SW480 (cell line): Measurements from ENCODE around the gene SPAM1.
"Not testable (repeated sequence)": the region's sequence is repeated elsewhere in the genome, so short reads cannot be mapped to it uniquely, and the experiment has no call there.

ENCODE experiments used
- DNase-seq: peaks from one replicate; pipeline ENCODE4 v3.0.0-alpha.2; 2016; ENCODE audit warnings: low spot score

The SPAM1 gene

GRCh38 chr7:123948136-123948535, 23.1 kb downstream of the SPAM1 start:
- DNase-seq = no peak

DNA sequence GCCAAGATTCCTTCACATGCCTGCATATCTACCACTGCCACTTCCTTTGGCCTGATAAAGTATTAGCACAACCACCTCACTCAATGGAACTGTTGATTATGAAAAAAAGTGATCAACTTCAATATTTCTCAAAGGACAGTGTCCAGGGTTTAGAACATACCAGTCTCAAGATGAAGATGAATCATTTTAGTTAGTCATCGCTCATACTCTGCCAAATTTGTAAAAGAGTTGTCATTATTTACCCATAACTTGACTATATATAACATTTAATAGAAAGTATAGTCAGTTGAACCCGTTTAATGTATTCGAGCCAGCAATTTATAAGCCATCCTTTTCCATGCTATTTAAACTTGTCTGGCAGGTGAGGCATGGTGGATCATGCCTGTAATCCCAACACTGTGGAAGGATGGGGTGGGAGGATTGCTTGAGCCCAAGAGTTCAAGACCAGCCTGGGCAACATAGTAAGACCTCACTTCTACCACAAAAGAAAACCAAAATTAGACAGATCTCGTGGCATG, 33.2 kb downstream of the SPAM1 start:
- DNase-seq = no peak

GRCh38 chr7:123961771-123962170, 36.7 kb downstream of the SPAM1 start:
- DNase-seq = no peak

- no peak for DNase-seq
These were observed 41.9 kb downstream of the SPAM1 start for GRCh38 chr7:123966936-123967335.

DNA sequence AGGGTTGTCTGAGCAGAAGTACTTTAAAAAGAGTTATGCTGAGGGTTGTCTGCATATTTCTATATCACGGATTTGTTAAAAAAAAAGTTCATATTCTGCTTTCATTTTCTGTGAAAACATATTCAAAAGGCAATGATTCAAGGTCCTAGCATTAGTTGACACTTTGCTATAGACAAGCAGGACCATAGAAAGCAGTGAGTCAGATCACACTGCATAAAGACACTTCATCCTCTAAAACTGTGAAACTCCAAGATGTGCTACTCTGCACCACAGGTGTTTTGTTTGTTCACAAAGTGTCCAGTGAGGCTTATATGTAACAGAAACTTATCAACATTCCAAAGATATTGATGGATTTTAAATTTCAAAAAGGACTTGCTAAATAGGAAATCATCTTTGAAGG, 47.0 kb downstream of the SPAM1 start:
- DNase-seq = no peak

GRCh38 chr7:123972831-123973230, 47.8 kb downstream of the SPAM1 start:
- no peak for DNase-seq

- DNase-seq = no peak
These were observed 49.4 kb downstream of the SPAM1 start for GRCh38 chr7:123974326-123974908.

DNA sequence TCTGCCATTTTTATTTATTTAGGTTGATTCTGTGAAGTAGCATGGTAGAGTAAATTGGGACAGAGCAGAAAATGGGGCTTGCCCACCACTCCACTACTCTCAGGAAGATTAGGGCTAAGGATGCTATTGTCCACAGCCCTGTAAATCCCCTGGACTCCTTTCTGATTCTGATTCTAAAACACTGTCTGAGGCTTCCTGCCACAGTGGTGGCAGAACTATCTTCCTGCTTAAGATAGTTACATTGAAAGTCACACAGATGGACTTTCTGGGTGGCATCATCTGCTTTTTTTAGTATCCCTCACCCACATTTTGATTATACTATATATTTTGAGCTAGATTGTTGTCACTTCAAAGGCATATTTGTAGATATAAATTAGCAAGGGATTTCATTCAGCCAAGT, 50.0 kb downstream of the SPAM1 start:
- DNase-seq = no peak

DNA sequence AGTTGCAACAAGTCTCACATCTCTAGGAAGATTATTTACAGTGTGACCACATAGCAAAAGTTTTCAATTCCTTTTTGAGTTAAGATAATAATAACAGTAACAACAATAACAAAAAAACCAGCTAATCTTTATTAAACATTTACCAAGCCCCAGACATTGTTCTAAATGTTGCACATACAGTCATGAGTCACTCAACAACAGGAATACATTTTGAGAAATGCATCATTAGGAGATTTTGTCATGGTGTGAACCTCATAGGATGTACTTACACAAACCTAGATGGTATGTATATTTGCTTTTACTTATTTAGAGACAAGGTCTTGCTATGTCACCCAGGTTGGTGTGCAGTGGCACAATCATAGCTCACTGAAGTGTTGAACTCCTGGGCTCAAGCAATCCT, 52.0 kb downstream of the SPAM1 start:
- DNase-seq = no peak

- DNase-seq = no peak
These were observed 54.8 kb downstream of the SPAM1 start for GRCh38 chr7:123979876-123980275.

- no peak for DNase-seq
These were observed 62.4 kb downstream of the SPAM1 start for GRCh38 chr7:123987445-123987844.

GRCh38 chr7:123992913-123993518, 68.0 kb downstream of the SPAM1 start:
- DNase-seq = no peak

DNA sequence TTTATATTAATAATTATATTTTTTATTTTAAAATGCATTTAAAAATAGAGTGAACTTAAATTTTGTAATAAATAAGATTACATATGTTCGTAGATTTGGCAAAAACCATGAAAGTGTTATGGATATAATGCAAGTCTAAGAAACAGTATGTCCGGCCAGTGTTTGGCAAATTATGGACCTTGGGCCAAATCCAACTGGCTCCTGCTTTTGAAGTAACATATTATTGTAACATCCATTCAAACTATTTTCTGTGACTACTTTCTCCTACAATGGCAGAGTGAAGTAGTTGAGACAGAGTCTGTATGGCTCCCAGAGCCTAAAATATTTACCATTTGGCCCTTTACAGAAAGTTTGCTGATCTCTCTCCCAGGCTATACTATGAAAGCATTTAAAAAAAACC, 69.0 kb downstream of the SPAM1 start:
- DNase-seq = no peak

- no peak for DNase-seq
These were observed 69.4 kb downstream of the SPAM1 start for GRCh38 chr7:123994449-123994848.

- no peak for DNase-seq
These were observed 70.7 kb downstream of the SPAM1 start for GRCh38 chr7:123995617-123996326.

DNA sequence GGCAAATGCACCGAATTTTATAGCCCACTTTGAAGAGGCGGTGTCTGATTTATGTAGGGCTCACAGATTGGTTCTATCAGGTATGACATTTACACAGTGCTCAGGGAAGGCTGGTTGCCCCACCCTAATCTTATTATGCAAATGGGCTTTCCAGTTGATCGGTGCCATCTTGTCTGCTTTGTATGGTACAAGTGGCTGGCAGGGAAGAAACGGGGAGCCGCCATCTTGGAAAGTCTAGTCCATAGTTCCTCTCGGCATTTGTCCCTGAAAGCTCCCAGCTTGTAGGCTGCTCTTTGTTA, 71.2 kb downstream of the SPAM1 start:
- no peak for DNase-seq

DNA sequence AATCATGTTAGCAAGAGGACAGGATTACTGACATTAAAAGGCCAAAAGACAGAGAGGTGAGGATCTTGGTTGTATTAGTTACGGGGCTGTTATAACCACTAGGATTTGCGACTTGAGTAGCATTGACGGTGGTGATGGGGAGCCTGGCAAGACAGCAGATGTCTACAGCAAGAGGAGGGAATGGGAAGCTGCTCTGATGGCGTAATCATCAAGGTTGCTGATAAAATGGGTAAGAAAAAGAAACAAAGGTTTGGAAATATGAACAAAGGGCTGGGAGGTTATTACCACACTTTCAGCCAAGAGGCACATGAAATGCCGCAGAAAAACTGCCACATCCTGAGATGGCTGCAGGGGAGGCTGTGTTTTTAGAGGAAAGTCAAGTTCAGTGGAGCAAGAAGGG, 73.9 kb downstream of the SPAM1 start:
- DNase-seq = no peak

- no peak for DNase-seq
These were observed 74.7 kb downstream of the SPAM1 start for GRCh38 chr7:123999703-124000102.

DNA sequence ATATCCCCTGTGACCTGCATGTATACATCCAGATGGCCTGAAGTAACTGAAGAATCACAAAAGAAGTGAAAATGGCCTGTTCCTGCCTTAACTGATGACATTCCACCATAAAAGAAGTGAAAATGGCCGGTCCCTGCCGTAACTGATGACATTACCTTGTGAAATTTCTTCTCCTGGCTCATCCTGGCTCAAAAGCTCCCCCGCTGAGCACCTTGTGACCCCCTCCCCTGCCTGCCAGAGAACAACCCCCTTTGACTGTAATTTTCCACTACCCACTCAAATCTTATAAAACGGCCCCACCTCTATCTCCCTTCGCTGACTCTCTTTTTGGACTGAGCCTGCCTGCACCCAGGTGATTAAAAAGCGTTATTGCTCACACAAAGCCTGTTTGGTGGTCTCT, 83.3 kb downstream of the SPAM1 start:
- not testable (repeated sequence) for DNase-seq

DNA sequence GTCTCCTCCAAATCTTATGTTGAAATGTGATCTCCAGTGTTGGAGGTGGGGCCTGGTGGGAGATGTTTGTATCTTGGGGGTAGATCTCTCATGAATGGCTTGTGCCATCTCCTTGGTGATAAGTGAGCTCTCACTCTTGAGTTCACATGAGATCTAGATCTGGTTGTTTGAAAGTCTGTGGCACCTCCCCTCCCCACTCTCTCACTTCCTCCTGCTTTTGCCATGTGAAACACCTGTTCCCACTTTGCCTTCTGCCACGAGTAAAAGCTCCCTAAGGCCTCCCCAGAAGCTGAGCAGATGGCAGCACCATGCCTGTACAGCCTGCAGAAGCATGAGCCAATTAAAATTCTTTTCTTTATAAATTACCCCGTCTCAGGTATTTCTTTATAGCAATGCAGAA, 84.3 kb downstream of the SPAM1 start:
- DNase-seq = no peak
